ENCODE results near the gene ANLN. TPM values are rescaled to one million over a fixed set of nuclear protein-coding genes. Genes with fewer than 3 reads are reported as not detected.

Gene ANLN
- total RNA-seq, 1 experiment from 2014 or later = 78.9 TPM

DNA sequence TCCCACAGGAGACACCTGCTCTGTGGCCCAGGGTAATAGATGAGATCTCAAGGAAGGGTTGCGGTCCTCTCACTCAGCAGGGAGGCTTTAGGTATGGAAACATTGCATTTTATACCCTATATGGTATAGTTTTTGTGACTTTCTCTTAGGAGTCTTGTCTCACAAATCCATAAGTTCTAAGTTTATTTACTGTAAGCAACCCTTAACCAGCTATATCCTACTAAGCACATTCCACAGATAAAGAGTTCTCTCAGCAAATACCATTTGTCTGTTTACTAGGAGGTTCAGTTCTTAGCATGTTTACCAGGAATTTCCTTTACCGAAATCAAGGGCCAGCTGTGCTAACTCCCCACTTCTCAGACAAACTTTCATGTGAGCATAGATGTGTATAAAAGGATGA lies 66.9 kb downstream of the ANLN start:
- Histone ChIP-seq H3K14ac (ENCODE audit: insufficient read depth, low read length) (no peak overlapping the region; the same call in 1 of the 2 replicates), H3K79me2 (ENCODE audit: insufficient read depth, low read length) (no peaks in the 10 kb centered on the region), H3K4me1 (ENCODE audit: insufficient read depth, low read length) (no peaks in the 10 kb centered on the region), H2BK120ac (ENCODE audit: low read depth, low read length, poor library complexity, severe bottlenecking) (no peak overlapping the region), H3K9ac (ENCODE audit: extremely low read depth, insufficient read length, low read length) (no peak overlapping the region), H2BK5ac (ENCODE audit: insufficient read length, low read length) (no peak overlapping the region), H3K18ac (ENCODE audit: insufficient read length, low read depth, low read length) (no peak overlapping the region), H3K4me2 (ENCODE audit: insufficient read depth, insufficient read length, low read length) (no peak overlapping the region), H4K91ac (ENCODE audit: insufficient read length, low read depth, low read length) (no peak overlapping the region), H4K20me1 (ENCODE audit: control insufficient read depth, insufficient read depth, insufficient read length) (no peaks in the 10 kb centered on the region), H3K27ac (ENCODE audit: insufficient read length, low read depth, low read length) (no peak overlapping the region), H3K4ac (ENCODE audit: low read depth, low read length) (no peak overlapping the region), H3K23ac (ENCODE audit: insufficient read length, low read depth, low read length) (no peak overlapping the region), H4K8ac (replicated peaks; ENCODE audit: insufficient read length, low read depth, low read length) (no peak overlapping the region), H4K5ac (ENCODE audit: insufficient read length, low read depth, low read length) (no peak overlapping the region), H3T11ph (ENCODE audit: low read length) (no peak overlapping the region), H3K9me3 (ENCODE audit: control insufficient read depth, low read depth, low read length) (no peaks in the 10 kb centered on the region), H2BK15ac (ENCODE audit: low read depth, low read length) (no peak overlapping the region), H2AK5ac (ENCODE audit: insufficient read length, low read length) (no peak overlapping the region), H2BK20ac (ENCODE audit: low read depth, low read length, poor library complexity, severe bottlenecking) (no peak overlapping the region), H3K79me1 (ENCODE audit: insufficient read depth, low read depth, low read length, poor library complexity, severe bottlenecking) (no peaks in the 10 kb centered on the region), H3K56ac (ENCODE audit: insufficient read length, low read depth, low read length) (no peak overlapping the region), H2AFZ (ENCODE audit: low read length) (no peak overlapping the region), H3K27me3 (ENCODE audit: insufficient read depth, low read length) (no peaks in the 10 kb centered on the region), H2BK12ac (ENCODE audit: insufficient read length, low read depth, low read length) (no peak overlapping the region), H3K23me2 (ENCODE audit: insufficient read length, low read depth, low read length, poor library complexity, severe bottlenecking) (no peaks in the 10 kb centered on the region)
- TF ChIP-seq, protein P1, sequence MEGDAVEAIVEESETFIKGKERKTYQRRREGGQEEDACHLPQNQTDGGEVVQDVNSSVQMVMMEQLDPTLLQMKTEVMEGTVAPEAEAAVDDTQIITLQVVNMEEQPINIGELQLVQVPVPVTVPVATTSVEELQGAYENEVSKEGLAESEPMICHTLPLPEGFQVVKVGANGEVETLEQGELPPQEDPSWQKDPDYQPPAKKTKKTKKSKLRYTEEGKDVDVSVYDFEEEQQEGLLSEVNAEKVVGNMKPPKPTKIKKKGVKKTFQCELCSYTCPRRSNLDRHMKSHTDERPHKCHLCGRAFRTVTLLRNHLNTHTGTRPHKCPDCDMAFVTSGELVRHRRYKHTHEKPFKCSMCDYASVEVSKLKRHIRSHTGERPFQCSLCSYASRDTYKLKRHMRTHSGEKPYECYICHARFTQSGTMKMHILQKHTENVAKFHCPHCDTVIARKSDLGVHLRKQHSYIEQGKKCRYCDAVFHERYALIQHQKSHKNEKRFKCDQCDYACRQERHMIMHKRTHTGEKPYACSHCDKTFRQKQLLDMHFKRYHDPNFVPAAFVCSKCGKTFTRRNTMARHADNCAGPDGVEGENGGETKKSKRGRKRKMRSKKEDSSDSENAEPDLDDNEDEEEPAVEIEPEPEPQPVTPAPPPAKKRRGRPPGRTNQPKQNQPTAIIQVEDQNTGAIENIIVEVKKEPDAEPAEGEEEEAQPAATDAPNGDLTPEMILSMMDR (conservative IDR thresholded peaks at IDR 0.05) = no peak
- H3K36me3 Mint-ChIP-seq (ENCODE audit: insufficient read depth in 1 of 3, low read depth in 3 of 3) = peaks cover 12 to 29% (median 25%) of the 10 kb centered on the region in 3 experiments; a peak in 6 of 7 replicates
- WGBS (ENCODE audit: extremely low coverage, insufficient read length, low lambda C conversion rate) = no CpG with 5 or more reads among the region's 2 CpGs
- H3K27me3 Mint-ChIP-seq (ENCODE audit: low read depth) = peaks cover 1% of the 10 kb centered on the region; the same call in 1 of the 2 replicates
- no peak overlapping the region for H3K4me3 Mint-ChIP-seq
- H3K9me3 Mint-ChIP-seq = no peaks in the 10 kb centered on the region
- H3K4me1 Mint-ChIP-seq = 0 out of 4 replicates have a peak, but pooled peaks cover 0 to 3% of the 10 kb centered on the region in 2 experiments
- 0 out of 7 replicates have a peak overlapping the region, but pooled peaks of 1 of the 3 experiments have one; percentile 24 for H3K27ac Mint-ChIP-seq
- DNase-seq = no peak

Data from H9 (cell line).